ENCODE results near the gene ARF3.
A peak's percentile ranks its signal among the peaks of the same experiment; 100 is the strongest.

Gene ARF3

DNA sequence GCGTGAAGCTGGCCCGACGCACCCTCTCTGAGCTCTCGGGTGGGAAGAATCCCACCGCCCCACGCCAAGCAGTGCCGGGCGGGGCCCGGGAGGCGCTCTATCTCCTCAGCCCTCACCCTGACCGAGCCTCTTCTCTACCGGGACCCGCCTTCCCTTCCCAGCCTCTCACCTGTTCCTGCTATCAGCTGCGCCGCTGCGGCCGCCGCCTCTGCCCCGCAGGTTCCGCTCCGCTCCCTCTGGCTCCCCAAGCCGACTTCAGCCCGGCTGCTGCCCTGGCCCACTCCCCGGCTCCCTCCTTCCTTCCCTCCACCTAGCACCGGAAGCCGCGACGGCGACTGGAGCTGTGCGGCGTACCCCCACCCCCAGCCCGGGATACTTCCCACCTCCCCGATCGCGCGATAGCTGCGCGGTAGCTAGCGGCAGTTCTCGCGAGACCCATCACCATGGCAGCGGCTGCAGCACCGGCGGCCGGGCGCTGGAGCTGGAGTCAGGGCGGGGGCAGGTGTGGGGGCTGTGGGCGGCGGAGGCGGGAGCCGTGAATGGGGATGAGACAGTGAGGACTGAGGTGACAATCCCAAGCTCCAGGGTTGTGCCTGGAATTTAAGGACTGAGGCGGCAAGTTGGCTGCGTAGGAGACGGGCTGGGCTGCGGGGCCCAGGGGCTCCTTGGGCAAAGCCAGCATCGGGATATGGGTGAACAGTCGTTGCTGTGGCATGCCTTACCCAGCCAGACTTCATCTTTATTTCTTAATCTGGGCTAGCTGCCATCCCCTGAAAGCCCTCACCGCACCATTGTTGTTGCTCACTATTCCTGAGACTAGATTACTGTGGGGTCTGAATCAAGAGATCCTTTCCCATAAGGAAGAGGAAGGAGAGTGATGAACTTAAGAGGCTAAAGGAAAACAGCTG lies at the start of gene ARF3:
TSS of gene ARF3 (minus strand) at position 347 of the 908 bp plus-strand sequence. CDS start 16,392 bp downstream, outside the sequence.
- Histone ChIP-seq H3K9me3 (ENCODE audit: insufficient read depth, low read length) (no peaks in the 10 kb centered on the region), H3K4me1 (ENCODE audit: insufficient read depth, insufficient read length) (peaks cover 13% of the 10 kb centered on the region), H3K36me3 (ENCODE audit: insufficient read depth, insufficient read length, low read length) (peaks cover 40% of the 10 kb centered on the region), H3K9ac (ENCODE audit: insufficient read length, low read depth) (peak within 1 kb of the TSS; percentile 99), H3K27me3 (ENCODE audit: insufficient read depth, insufficient read length) (no peaks in the 10 kb centered on the region), H3K4me3 (ENCODE audit: insufficient read length, low read depth) (peak within 1 kb of the TSS; percentile 98)
- peak; percentile 95 for DNase-seq (ENCODE audit: low read depth, low spot score)
- TF ChIP-seq YY1 (IDR thresholded peaks at IDR 0.05; ENCODE audit: insufficient read depth, insufficient read length), result no peak
- no peak for TF ChIP-seq ZNF274 (IDR thresholded peaks at IDR 0.05; ENCODE audit: low read depth, low read length)
- no peak for TF ChIP-seq SUZ12 (IDR thresholded peaks at IDR 0.05; ENCODE audit: extremely low read depth, insufficient read depth, insufficient read length)

DNA sequence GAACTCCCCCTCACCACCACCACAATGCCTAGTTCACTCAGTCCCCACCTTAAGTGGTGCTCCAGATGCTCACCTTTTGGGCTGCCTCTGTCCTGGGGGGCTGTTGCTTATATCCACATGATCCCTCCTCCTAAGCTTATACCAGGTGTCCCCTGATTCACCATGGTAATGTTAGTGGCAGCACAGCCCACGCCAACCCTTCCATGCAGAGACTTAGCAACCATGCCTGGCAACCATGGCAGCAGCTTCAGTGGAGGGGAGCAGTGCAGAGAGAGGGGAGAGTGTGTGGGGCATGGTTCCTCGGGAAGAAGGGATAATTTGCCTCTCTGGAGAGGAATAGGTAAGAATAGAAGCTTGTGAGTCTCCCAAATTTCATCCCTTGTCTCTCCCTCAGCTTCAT lies 43.1 kb upstream of the ARF3 start:
- no peaks in the 10 kb centered on the region for H3K9me3 ChIP-seq (ENCODE audit: insufficient read depth, low read length)
- peak overlapping the region; percentile 68 for H3K9ac ChIP-seq (ENCODE audit: insufficient read length, low read depth)
- DNase-seq (ENCODE audit: low read depth, low spot score), result no peak
- no peak overlapping the region for H3K4me3 ChIP-seq (ENCODE audit: insufficient read length, low read depth)
- peaks cover 12% of the 10 kb centered on the region for H3K4me1 ChIP-seq (ENCODE audit: insufficient read depth, insufficient read length)
- H3K27me3 ChIP-seq (ENCODE audit: insufficient read depth, insufficient read length), result peaks cover 56% of the 10 kb centered on the region
- TF ChIP-seq ZNF274 (IDR thresholded peaks at IDR 0.05; ENCODE audit: low read depth, low read length), result no peak
- no peak for TF ChIP-seq YY1 (IDR thresholded peaks at IDR 0.05; ENCODE audit: insufficient read depth, insufficient read length)
- no peak for TF ChIP-seq SUZ12 (IDR thresholded peaks at IDR 0.05; ENCODE audit: extremely low read depth, insufficient read depth, insufficient read length)
- peaks cover 43% of the 10 kb centered on the region for H3K36me3 ChIP-seq (ENCODE audit: insufficient read depth, insufficient read length, low read length)

GRCh38 chr12:48999371-49000131 lies 42.3 kb upstream of the ARF3 start, which contains the start of gene DDN:
Gene DDN (minus strand): TSS chr12:48999375. CDS start chr12:48999287, 88 bp downstream.
- H3K4me1 ChIP-seq (ENCODE audit: insufficient read depth, insufficient read length), result peaks cover 12% of the 10 kb centered on the region
- TF ChIP-seq YY1 (IDR thresholded peaks at IDR 0.05; ENCODE audit: insufficient read depth, insufficient read length) (no peak), SUZ12 (IDR thresholded peaks at IDR 0.05; ENCODE audit: extremely low read depth, insufficient read depth, insufficient read length) (no peak), ZNF274 (IDR thresholded peaks at IDR 0.05; ENCODE audit: low read depth, low read length) (no peak)
- H3K9ac ChIP-seq (ENCODE audit: insufficient read length, low read depth), result peak within 1 kb of the TSS; percentile 75
- H3K27me3 ChIP-seq (ENCODE audit: insufficient read depth, insufficient read length), result peaks cover 58% of the 10 kb centered on the region
- DNase-seq (ENCODE audit: low read depth, low spot score), result no peak
- H3K36me3 ChIP-seq (ENCODE audit: insufficient read depth, insufficient read length, low read length), result peaks cover 36% of the 10 kb centered on the region
- H3K9me3 ChIP-seq (ENCODE audit: insufficient read depth, low read length), result no peaks in the 10 kb centered on the region
- H3K4me3 ChIP-seq (ENCODE audit: insufficient read length, low read depth), result peak within 1 kb of the TSS; percentile 71

- no peaks in the 10 kb centered on the region for H3K9me3 ChIP-seq (ENCODE audit: insufficient read depth, low read length)
- DNase-seq (ENCODE audit: low read depth, low spot score), result no peak
- TF ChIP-seq YY1 (IDR thresholded peaks at IDR 0.05; ENCODE audit: insufficient read depth, insufficient read length), result no peak
- TF ChIP-seq ZNF274 (IDR thresholded peaks at IDR 0.05; ENCODE audit: low read depth, low read length), result no peak
- TF ChIP-seq SUZ12 (IDR thresholded peaks at IDR 0.05; ENCODE audit: extremely low read depth, insufficient read depth, insufficient read length), result no peak
- H3K9ac ChIP-seq (ENCODE audit: insufficient read length, low read depth), result peak overlapping the region; percentile 75
- H3K4me1 ChIP-seq (ENCODE audit: insufficient read depth, insufficient read length), result peaks cover 12% of the 10 kb centered on the region
- peaks cover 28% of the 10 kb centered on the region for H3K36me3 ChIP-seq (ENCODE audit: insufficient read depth, insufficient read length, low read length)
- peaks cover 58% of the 10 kb centered on the region for H3K27me3 ChIP-seq (ENCODE audit: insufficient read depth, insufficient read length)
- H3K4me3 ChIP-seq (ENCODE audit: insufficient read length, low read depth), result peak overlapping the region; percentile 71
Measured at GRCh38 chr12:48998497-48999353, 41.4 kb upstream of the ARF3 start.

DNA sequence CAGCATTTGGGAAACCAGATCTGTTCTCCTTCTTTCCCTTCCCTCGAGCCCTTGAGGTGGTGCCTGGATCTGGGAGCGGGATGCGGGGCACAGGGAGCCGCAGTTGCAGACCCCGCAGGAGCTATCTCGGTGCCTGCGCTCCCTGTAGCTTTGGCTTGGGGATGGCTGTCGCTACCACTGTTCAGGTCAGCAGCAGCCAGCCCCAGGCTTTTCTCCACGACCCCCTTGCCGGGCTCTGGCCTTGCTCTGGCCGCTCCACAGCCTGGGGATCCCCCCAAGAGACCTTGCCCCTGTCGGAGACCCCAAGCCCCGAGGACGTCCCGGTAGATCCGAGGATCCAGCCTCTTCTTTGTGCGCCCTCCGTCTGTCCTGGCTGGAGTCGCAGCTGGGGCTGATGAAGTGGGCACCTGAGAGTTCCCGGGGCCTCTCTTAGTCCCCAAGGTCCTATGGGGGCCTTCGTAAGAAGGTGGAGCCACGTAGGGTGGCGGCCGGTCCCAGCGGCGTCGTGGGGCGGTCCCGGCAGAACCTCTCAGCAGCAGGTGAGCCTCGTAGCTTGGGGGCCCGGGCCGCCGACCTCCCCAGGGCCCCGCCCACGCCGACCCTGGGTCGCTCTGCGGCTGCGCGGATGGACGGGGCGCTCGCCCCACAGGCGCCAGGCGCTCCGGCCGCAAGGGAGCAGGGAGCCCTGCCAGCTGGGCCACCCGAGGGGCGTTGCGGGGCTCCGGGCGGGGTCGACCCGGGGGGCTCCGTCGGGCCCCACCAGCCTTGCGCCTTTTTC lies 40.6 kb upstream of the ARF3 start:
- peaks cover 20% of the 10 kb centered on the region for H3K36me3 ChIP-seq (ENCODE audit: insufficient read depth, insufficient read length, low read length)
- no peak for TF ChIP-seq ZNF274 (IDR thresholded peaks at IDR 0.05; ENCODE audit: low read depth, low read length)
- TF ChIP-seq YY1 (IDR thresholded peaks at IDR 0.05; ENCODE audit: insufficient read depth, insufficient read length), result no peak
- TF ChIP-seq SUZ12 (IDR thresholded peaks at IDR 0.05; ENCODE audit: extremely low read depth, insufficient read depth, insufficient read length), result no peak
- H3K4me1 ChIP-seq (ENCODE audit: insufficient read depth, insufficient read length), result peaks cover 12% of the 10 kb centered on the region
- peak overlapping the region; percentile 71 for H3K4me3 ChIP-seq (ENCODE audit: insufficient read length, low read depth)
- no peaks in the 10 kb centered on the region for H3K9me3 ChIP-seq (ENCODE audit: insufficient read depth, low read length)
- DNase-seq (ENCODE audit: low read depth, low spot score), result no peak
- peak overlapping the region; percentile 75 for H3K9ac ChIP-seq (ENCODE audit: insufficient read length, low read depth)
- H3K27me3 ChIP-seq (ENCODE audit: insufficient read depth, insufficient read length), result peaks cover 58% of the 10 kb centered on the region

All from NT2/D1 (cell line).